Measurements from ENCODE around the gene CLEC3A.

- no peak for TF ChIP-seq EZH2 (IDR thresholded peaks at IDR 0.05; ENCODE audit: low read length, unreplicated experiment)
- TF ChIP-seq CTCF (conservative IDR thresholded peaks at IDR 0.05; ENCODE audit: low read depth, low read length) = no peak
These were observed 12.7 kb downstream of the CLEC3A start for GRCh38 chr16:78035012-78035411.

Measured in PC-3 (cell line).